IPS DF 6.9 (cell line): ENCODE data around the gene PRMT3.
"Not testable (repeated sequence)": the region's sequence is repeated elsewhere in the genome, so short reads cannot be mapped to it uniquely, and the experiment has no call there.

Source experiments
- DNase-seq: peaks from one replicate; pipeline ENCODE4 v3.0.0-alpha.2; 2013; ENCODE audit warnings: low read depth, low spot score
- H3K27ac ChIP-seq: one replicate; pipeline ENCODE4 v1.5.1; 2013; ENCODE audit warnings: low read length, control low read depth
- H3K27me3 ChIP-seq: 2 replicates; pipeline ENCODE4 v1.6.1; 2013; ENCODE audit warnings: mild to moderate bottlenecking, low read length; ENCODE audit not compliant: control insufficient read depth, insufficient read depth
- H3K36me3 ChIP-seq: 2 replicates; pipeline ENCODE4 v1.6.1; 2013; ENCODE audit warnings: low read length; ENCODE audit not compliant: control insufficient read depth, insufficient read depth
- H3K4me1 ChIP-seq: 2 replicates; pipeline ENCODE4 v1.6.1; 2013; ENCODE audit warnings: low read length; ENCODE audit not compliant: control insufficient read depth, insufficient read depth
- H3K4me3 ChIP-seq: 2 replicates; pipeline ENCODE4 v1.5.1; 2013; ENCODE audit warnings: mild to moderate bottlenecking, low read length
- H3K9me3 ChIP-seq: 2 replicates; pipeline ENCODE4 v1.6.1; 2013; ENCODE audit warnings: low read length, inconsistent platforms; ENCODE audit not compliant: control insufficient read depth, insufficient read depth
- WGBS: extraction: QIAGEN DNeasy Blood & Tissue Kit; methylation state at CpG from one replicate; pipeline ENCODE4 v1.1.7; 2013; ENCODE audit warnings: mixed read lengths, missing lambda C conversion rate; ENCODE audit not compliant: insufficient read length, insufficient coverage; 5-methylcytosine and 5-hydroxymethylcytosine counted together

Gene PRMT3

DNA sequence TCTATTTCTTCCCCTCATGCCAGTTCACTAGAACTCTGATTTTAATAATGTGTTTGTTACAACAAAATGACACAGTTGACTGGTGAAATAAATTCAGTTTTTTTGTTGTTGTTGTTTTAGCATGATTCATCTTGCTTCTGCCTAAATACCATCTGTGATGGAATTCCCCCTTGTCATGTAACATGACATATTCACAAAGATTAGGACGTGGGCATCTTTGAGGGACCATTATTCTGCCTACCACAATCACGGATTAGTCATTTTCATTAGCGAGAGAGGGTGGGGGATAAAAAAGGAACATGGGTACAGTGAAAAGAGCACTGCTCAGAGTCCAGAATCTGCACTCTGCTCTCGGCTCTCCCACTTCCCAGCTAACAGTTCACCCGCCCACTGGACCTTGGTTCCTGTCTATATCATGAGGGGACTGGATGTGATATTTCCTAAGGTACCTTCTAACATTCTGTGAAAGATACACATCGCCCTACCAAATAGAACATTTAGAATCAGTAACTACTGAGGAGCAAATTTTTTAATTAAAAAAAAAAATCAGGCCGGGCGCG is 12.7 kb upstream of the PRMT3 start:
- no peak for DNase-seq
- no peaks in the 10 kb centered on the region for H3K9me3 ChIP-seq
- H3K36me3 ChIP-seq = no peaks in the 10 kb centered on the region
- no peaks in the 10 kb centered on the region for H3K27me3 ChIP-seq
- no peak overlapping the region for H3K4me3 ChIP-seq
- H3K27ac ChIP-seq = no peak overlapping the region
- no peaks in the 10 kb centered on the region; the same call in 1 of the 2 replicates for H3K4me1 ChIP-seq
- no CpG with 5 or more reads among the region's 9 CpGs for WGBS

GRCh38 chr11:20376162-20376730 is 11.3 kb upstream of the PRMT3 start:
- no peak for DNase-seq
- WGBS = no CpG with 5 or more reads among the region's 3 CpGs
- Histone ChIP-seq H3K36me3 (no peaks in the 10 kb centered on the region), H3K4me1 (no peaks in the 10 kb centered on the region), H3K27ac (no peak overlapping the region), H3K27me3 (no peaks in the 10 kb centered on the region), H3K4me3 (no peak overlapping the region), H3K9me3 (no peaks in the 10 kb centered on the region)

- no CpG with 5 or more reads among the region's 15 CpGs for WGBS
- H3K27me3 ChIP-seq, H3K9me3 ChIP-seq, H3K27ac ChIP-seq, H3K4me1 ChIP-seq, DNase-seq, H3K4me3 ChIP-seq, H3K36me3 ChIP-seq: not testable (repeated sequence)
These were observed 1.5 kb upstream of the PRMT3 start for GRCh38 chr11:20385996-20386395.

DNA sequence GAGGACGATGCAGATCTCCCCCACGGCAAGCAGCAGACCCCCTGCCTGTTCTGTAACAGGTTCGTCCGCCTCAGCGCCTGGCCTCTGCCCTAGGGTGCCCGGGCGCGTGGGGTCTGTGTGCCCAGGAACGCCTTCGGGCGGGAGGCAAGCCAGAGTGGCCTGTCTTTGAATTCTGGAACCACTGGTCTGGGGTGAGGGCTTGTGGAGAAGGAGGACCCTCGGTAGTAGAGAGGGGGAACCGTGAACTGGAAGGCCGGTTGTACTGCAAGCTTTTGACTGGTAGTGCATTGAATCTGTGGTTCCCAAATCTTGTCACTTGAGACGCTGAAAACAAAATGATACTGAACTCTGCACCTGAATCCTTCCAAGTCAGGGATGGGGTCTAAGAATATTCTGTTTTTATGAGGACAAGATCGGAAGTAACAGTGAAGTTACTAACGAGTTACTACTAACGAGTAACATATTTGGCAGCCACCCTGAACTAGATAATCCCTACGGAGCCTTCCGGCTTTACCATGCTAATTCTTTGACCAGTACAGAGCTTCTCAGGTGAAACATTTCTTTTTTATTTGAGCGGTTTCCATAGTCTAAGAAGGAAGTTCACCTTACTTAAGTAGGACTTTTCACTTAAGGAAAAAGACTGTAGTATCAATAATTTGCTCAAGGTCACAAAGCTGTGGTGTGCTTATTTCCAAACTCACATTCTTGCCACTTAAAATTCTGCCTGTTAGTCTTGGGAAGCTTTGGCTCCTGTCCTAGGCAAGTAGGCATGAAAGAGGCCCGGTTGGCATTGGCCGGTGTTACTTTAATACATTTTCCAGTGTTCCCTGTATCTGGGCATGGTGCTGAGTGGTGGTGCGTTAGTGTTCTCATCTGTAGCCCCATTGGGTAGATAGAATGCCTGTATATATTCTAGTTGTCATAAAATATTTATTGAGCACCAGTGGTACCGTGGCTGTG is 860 bp downstream of the PRMT3 start:
- WGBS = no CpG with 5 or more reads among the region's 25 CpGs
- Histone ChIP-seq H3K27me3 (no peaks in the 10 kb centered on the region), H3K9me3 (no peaks in the 10 kb centered on the region), H3K4me1 (0 out of 2 replicates have a peak, but pooled peaks cover 1% of the 10 kb centered on the region), H3K4me3 (peak overlapping the region; percentile 75), H3K27ac (no peak overlapping the region), H3K36me3 (no peaks in the 10 kb centered on the region)
- no peak for DNase-seq

DNA sequence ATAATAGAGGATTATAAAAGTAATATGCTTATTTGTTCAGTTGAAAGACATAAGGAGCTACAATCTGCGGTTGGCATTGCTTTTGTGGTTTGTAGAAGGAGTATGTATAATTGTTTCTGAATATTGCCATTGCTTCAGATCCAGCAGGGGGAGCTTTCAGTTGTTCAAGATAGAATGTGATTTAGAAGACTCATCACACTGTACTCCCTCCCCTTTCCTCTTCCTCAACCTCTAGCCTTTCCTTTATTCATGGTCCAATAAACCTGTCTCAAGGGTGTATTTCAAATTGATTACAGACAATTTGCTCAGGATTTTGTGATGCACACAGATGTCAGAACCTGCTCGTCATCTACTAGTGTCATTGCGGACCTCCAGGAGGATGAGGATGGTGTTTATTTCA is 9.8 kb downstream of the PRMT3 start:
- no CpG with 5 or more reads among the region's 3 CpGs for WGBS
- Histone ChIP-seq H3K4me3 (no peak overlapping the region), H3K27ac (no peak overlapping the region), H3K4me1 (no peaks in the 10 kb centered on the region), H3K9me3 (no peaks in the 10 kb centered on the region), H3K36me3 (no peaks in the 10 kb centered on the region; the same call in 1 of the 2 replicates), H3K27me3 (no peaks in the 10 kb centered on the region)
- DNase-seq = no peak

- no peaks in the 10 kb centered on the region for H3K27me3 ChIP-seq
- no peak for DNase-seq
- H3K36me3 ChIP-seq = no peaks in the 10 kb centered on the region; the same call in 1 of the 2 replicates
- WGBS = no CpG with 5 or more reads among the region's 2 CpGs
- H3K9me3 ChIP-seq = no peaks in the 10 kb centered on the region
- no peak overlapping the region for H3K27ac ChIP-seq
- H3K4me1 ChIP-seq = no peaks in the 10 kb centered on the region
- no peak overlapping the region for H3K4me3 ChIP-seq
These were observed 12.0 kb downstream of the PRMT3 start for GRCh38 chr11:20399498-20399897.

GRCh38 chr11:20403059-20403458 is 15.5 kb downstream of the PRMT3 start:
- no peak overlapping the region for H3K27ac ChIP-seq
- WGBS = no CpG with 5 or more reads among the region's 1 CpG
- no peaks in the 10 kb centered on the region for H3K9me3 ChIP-seq
- H3K36me3 ChIP-seq = no peaks in the 10 kb centered on the region
- H3K4me3 ChIP-seq = no peak overlapping the region
- no peak for DNase-seq
- no peaks in the 10 kb centered on the region for H3K27me3 ChIP-seq
- H3K4me1 ChIP-seq = no peaks in the 10 kb centered on the region

- Histone ChIP-seq H3K4me3 (no peak overlapping the region), H3K9me3 (no peaks in the 10 kb centered on the region), H3K27me3 (no peaks in the 10 kb centered on the region), H3K4me1 (no peaks in the 10 kb centered on the region), H3K27ac (no peak overlapping the region), H3K36me3 (no peaks in the 10 kb centered on the region)
- no peak for DNase-seq
These were observed 19.0 kb downstream of the PRMT3 start for GRCh38 chr11:20406484-20406883.

DNA sequence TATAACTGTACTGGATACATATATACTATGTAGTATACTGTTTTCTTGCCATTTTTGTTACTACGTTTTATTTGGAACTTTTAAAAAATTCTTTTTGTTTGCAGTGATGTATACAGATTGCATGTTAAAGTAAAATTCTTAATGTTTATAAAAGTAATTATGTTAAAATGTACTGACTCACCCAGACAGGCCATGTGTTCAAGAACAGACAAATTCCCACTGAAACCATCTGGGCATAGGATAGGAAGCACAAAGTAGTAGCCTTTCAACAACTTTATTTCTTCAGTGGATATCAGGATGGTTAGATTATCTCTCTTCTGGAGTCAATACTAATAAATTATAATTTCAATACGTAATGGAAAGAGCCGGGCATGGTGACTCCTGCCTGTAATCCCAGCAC is 19.8 kb downstream of the PRMT3 start:
- Histone ChIP-seq H3K27me3 (no peaks in the 10 kb centered on the region), H3K27ac (no peak overlapping the region), H3K36me3 (no peaks in the 10 kb centered on the region), H3K4me3 (no peak overlapping the region), H3K4me1 (no peaks in the 10 kb centered on the region), H3K9me3 (no peaks in the 10 kb centered on the region)
- no peak for DNase-seq
- WGBS = no CpG with 5 or more reads among the region's 3 CpGs

- Histone ChIP-seq H3K36me3 (no peaks in the 10 kb centered on the region; the same call in 1 of the 2 replicates), H3K9me3 (no peaks in the 10 kb centered on the region), H3K4me3 (no peak overlapping the region), H3K27me3 (no peaks in the 10 kb centered on the region), H3K4me1 (no peaks in the 10 kb centered on the region), H3K27ac (no peak overlapping the region)
- DNase-seq = no peak
These were observed 27.9 kb downstream of the PRMT3 start for GRCh38 chr11:20415432-20415831.
